Measurements from ENCODE around the gene DNAH8.

DNA sequence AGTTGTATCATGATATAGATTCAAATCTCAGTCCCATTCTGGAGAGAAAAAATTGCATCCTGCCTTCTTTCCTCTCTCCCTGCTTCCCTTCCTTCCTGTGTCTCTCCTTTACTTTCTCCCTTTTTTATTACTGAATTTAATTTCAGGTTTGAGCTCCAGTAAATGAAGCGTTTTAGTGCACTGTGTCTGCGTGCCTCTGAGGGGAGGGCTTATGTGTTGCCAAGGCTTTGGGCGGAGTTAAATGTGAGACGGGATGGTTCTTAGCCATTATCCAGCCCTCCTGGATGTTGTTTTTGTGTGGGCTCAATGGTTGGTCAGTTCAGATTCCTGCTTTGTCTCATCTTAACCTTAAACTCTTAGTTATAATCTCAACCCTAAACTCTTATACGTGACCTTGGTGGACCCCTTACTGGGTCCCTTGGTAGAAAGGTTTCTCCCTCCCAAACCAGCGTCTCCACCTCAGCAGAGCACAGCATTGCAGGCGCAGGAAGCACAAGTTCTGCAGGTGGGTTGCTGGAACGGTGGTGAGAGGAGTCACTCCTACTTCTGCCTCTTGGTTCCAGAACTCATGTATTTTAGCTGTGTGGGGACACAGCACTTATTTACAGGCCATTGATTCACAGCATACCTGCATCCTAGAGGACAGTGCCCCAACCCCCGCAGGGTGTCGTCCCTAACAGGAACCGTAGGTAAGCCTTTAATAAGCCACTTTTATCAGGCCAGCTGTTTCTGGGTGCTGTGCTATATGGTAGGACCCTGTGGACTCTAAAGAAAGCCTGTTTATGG, 68.5 kb downstream of the DNAH8 start:
- TF ChIP-seq, protein P1, sequence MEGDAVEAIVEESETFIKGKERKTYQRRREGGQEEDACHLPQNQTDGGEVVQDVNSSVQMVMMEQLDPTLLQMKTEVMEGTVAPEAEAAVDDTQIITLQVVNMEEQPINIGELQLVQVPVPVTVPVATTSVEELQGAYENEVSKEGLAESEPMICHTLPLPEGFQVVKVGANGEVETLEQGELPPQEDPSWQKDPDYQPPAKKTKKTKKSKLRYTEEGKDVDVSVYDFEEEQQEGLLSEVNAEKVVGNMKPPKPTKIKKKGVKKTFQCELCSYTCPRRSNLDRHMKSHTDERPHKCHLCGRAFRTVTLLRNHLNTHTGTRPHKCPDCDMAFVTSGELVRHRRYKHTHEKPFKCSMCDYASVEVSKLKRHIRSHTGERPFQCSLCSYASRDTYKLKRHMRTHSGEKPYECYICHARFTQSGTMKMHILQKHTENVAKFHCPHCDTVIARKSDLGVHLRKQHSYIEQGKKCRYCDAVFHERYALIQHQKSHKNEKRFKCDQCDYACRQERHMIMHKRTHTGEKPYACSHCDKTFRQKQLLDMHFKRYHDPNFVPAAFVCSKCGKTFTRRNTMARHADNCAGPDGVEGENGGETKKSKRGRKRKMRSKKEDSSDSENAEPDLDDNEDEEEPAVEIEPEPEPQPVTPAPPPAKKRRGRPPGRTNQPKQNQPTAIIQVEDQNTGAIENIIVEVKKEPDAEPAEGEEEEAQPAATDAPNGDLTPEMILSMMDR (IDR thresholded peaks at IDR 0.05): no peak
- no peak for TF ChIP-seq POLR2A (IDR thresholded peaks at IDR 0.05)

All from tibial nerve (tissue), 3 donors.